HG03196 (cell line): ENCODE results near the gene RNASEH2C.
A peak's percentile ranks its signal among the peaks of the same experiment; 100 is the strongest.
"Not testable (repeated sequence)": the region's sequence is repeated elsewhere in the genome, so short reads cannot be mapped to it uniquely, and the experiment has no call there.

ENCODE experiments used
- ATAC-seq: cut with Tn5 transposase; IDR thresholded peaks from one replicate; pipeline ENCODE4 v1.9.1; 2021; ENCODE audit not compliant: unreplicated experiment

Gene RNASEH2C

GRCh38 chr11:65720211-65720934 is at the start of gene RNASEH2C:
RNASEH2C (minus strand) TSS chr11:65720798; CDS start chr11:65720758, 40 bp downstream.
- ATAC-seq: peak; percentile 65

DNA sequence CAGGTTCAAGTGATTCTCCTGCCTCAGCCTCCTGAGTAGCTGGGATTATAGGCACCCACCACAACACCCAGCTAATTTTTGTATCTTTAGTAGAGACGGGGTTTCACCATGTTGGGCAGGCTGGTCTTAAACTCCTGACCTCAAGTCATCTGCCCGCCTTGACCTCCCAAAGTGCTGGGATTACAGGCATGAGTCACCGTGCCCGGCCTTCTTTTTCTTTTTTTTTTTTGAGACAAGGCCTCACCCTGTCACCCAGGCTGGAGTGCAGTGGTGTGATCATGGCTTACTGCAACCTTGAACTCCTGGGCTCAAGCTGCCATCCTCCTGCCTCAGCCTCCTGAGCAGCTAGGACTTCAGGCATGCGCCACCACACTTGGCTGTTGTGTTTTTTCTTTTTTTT is 47.2 kb upstream of the RNASEH2C start:
- ATAC-seq: not testable (repeated sequence)

GRCh38 chr11:65767406-65767805 is 46.8 kb upstream of the RNASEH2C start:
- no peak for ATAC-seq

DNA sequence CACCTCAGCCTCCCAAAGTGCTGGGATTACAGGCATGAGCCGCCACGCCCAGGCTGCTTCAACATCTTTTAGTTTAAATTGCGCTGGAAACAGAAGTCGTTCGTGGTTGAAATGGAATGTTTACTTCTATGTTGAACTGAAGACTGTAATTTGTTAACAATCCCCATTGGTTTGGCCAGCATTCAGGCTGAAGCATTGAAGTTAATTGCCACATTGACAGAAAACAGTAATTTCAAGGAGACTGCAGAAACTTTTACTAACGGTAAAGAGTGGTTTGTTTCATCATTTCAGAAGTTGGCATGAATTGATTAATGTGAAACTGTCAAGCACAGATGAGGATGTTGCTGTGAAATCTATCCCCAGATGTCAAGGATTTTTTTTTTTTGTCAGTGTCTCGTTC is 45.9 kb upstream of the RNASEH2C start:
- ATAC-seq: no peak

DNA sequence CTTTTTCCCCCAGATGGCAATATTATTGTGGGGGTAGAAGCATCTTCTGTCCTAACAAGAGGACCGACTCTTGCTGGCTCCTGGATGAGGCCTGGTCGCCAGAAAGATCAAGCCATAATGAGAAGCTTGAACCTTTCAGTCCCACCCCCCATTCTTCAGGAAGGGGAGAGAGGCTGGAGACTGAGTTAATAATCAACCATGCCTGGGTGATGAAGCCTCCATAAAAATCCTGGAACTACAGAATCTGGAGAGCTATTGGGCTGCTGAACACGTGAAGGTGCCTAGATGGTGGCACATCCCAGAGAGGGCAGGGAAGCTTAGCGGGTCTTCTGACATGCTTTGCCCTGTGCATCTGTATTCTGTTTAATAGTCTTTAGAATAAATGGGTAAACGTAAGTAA is 43.8 kb upstream of the RNASEH2C start:
- ATAC-seq: no peak

- not testable (repeated sequence) for ATAC-seq
Observed at GRCh38 chr11:65762816-65763215, 42.2 kb upstream of the RNASEH2C start.

DNA sequence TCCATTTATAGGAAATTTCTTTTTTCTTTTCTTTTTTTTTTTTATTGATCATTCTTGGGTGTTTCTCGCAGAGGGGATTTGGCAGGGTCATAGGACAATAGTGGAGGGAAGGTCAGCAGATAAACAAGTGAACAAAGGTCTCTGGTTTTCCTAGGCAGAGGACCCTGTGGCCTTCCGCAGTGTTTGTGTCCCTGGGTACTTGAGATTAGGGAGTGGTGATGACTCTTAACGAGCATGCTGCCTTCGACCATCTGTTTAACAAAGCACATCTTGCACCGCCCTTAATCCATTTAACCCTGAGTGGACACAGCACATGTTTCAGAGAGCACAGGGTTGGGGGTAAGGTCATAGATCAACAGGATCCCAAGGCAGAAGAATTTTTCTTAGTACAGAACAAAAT is 41.6 kb upstream of the RNASEH2C start:
- not testable (repeated sequence) for ATAC-seq

DNA sequence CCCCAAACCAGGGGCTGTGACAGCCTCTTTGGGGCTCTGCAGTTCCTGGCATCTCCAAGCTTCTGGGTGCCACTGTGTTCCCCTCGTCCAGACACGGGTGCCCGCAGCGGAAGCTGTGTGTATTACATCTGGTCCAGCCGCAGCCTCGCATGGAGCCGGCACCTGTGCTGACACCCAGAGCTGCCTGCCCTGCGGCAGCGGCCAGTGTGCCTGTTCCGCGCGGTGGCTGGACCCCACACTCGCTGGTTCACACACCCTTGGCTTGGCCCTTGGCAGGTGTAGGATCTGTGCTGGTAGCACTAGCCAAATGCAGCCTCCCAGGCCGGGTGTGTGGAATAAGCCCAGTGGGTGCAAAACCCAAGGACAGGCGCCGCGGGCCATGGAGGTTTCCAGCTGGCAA is 24.5 kb upstream of the RNASEH2C start:
- ATAC-seq: no peak

DNA sequence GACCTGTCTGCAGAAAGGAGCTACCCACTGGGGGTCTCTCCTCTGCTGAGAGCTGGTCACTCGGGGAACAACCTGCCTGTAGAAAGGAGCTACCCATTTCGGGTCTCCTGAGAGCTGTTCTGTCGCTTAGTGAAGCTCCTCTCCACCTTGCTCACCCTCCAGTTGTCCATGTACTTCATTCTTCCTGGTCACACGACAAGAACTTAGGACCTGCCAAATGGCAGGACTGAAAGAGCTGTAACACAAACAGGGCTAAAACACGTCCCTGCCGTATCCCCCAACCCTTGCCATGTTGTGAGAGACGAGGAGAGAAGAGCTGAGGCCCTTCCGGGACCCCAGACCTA is 24.1 kb upstream of the RNASEH2C start:
- ATAC-seq: no peak

DNA sequence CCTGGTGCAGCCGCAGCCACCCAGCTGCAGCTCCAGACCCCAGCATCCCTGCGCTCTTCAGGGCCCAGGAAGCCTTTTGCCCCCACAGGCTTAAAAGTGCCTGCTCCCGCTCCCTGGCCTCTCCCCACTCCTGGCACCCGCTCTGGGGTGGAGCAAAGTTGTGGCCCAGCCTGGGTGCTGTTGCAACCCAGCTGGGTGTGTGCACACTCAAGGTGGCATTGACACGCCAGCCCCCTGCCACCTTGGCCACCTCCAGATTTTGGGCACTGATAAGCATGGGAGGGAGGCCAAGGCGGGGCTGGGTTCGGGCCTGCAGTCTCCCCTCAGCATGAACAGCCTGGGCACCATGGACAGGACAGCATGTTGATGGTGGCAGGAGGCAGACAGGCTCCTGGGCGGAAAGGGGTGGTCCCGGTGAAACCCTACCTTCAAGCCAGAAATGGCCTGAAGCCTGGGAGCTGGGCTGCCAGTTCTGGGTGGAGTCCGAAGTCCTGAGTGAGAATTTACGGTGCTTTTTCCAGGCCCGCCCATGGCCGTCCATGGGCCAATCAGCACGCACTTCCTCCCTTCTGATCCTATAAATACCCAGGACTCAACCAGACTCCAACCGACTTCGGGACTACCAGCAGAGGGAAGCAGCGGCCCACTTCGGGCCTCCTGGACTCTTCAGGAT is 23.6 kb upstream of the RNASEH2C start:
- no peak for ATAC-seq

- ATAC-seq: no peak
Observed at GRCh38 chr11:65743681-65744025, 23.1 kb upstream of the RNASEH2C start.

GRCh38 chr11:65742353-65742752 is 21.8 kb upstream of the RNASEH2C start:
- no peak for ATAC-seq

- ATAC-seq: no peak
Observed at GRCh38 chr11:65741185-65741584, 20.6 kb upstream of the RNASEH2C start.

DNA sequence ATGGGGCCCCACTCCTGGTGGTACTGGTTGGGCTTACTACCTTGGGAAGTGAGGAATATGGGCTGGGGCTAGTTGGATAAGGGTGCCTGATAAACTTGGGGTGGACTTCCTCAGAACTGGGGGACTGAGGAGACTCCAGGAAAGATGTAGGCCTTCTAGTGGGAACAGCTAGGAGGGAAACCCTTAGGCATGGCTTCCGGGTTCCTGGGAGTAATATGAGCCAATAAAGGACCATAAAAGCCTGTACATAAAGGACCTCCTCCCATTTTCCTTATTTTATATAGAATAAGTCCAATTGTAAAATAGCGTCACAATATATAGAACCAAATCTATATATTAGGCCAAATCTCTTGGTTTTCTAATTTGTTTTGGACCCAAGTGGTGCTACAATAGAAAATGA is 18.4 kb upstream of the RNASEH2C start:
- ATAC-seq: no peak

DNA sequence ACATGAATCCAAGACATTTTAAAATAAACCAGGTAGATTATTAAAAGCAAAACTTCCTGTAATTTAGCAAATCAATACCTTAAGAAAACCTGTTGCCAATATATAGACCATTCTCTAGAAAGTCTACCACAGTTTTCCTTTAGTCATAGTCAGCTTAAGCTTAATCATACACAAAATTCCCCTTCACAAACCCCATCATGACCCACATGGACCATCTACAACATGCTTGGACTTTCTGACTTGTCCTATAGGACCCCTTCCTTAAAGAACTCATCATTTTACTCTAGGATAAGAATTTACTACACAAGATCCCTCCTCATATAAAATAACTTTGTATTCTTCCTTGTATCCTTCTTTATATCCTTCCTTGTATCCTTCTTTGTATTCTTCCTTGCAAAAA is 16.2 kb upstream of the RNASEH2C start:
- ATAC-seq: no peak

DNA sequence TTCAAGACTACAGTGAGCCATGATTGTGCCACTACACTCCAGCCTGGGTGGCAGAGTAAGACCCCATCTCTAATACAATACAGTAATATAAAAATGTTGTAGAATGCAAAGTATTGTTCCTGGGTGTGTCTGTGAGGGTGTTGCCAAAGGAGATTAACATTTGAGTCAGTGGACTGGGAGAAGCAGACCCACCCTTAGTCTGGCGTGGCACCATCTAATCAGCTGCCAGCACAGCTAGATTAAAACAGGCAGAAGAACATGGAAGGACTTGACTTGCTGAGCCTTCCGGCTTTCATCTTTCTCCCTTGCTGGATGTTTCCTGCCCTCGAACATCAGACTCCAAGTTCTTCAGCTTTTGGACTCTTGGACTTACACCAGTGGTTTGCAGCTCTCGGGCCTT is 14.5 kb upstream of the RNASEH2C start:
- not testable (repeated sequence) for ATAC-seq

GRCh38 chr11:65730461-65730860 is 9.9 kb upstream of the RNASEH2C start:
- ATAC-seq: no peak

- ATAC-seq: no peak
Observed at GRCh38 chr11:65727865-65728264, 7.3 kb upstream of the RNASEH2C start.

GRCh38 chr11:65726660-65727059 is 6.1 kb upstream of the RNASEH2C start:
- no peak for ATAC-seq

DNA sequence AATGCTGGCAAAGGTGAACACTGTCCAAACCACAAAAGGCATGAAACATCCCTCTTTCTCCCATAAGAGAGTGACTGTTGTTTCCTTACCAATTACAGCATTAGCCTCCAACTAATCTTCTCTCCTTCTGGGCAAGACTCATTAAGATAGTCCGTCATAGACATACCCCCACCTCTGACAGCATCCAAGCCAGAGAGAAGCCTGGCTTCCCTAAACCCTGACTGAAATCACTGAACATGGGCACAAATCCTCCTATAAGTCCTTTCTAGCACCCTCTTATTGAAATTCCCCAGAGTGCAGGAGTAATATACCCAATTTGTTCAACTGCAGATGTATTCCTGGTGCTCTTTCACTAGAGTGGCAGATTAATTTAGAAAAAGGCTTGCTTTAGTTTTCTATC is 1.7 kb upstream of the RNASEH2C start:
- no peak for ATAC-seq

- ATAC-seq: peak; percentile 9
Observed at GRCh38 chr11:65719871-65720210, 757 bp downstream of the RNASEH2C start.

GRCh38 chr11:65718964-65719492 is 1.6 kb downstream of the RNASEH2C start:
- ATAC-seq: no peak

GRCh38 chr11:65718531-65718930 is 2.1 kb downstream of the RNASEH2C start:
- no peak for ATAC-seq
